Tibial nerve (tissue), 3 donors: ENCODE data around the gene MOB3A.

ENCODE experiments used
- CTCF ChIP-seq, 5 experiments: fragments of 200-600 bp in 3 of 5; fragments of 450-650 bp in 2 of 5; sonication (generic) in 3 of 5; IDR thresholded peaks; one replicate each; pipeline ENCODE4 v1.5.1; 2016 to 2019; ENCODE audit warnings: antibody characterized with exemption in 5 of 5, mild to moderate bottlenecking in 3 of 5, moderate library complexity in 2 of 5
- POLR2A ChIP-seq, 2 donors: fragments of 450-650 bp; IDR thresholded peaks; one replicate each; pipeline ENCODE4 v1.6.1; 2017; ENCODE audit warnings: antibody characterized with exemption in 2 of 2, mild to moderate bottlenecking in 2 of 2, moderate library complexity in 2 of 2

GRCh38 chr19:2084993-2085720, 11.0 kb downstream of the MOB3A start:
- TF ChIP-seq CTCF (IDR thresholded peaks at IDR 0.05) (no peak), POLR2A (IDR thresholded peaks at IDR 0.05) (no peak)
